HG02981 (cell line): Measurements from ENCODE around the gene CENPVL3.
"Not testable (repeated sequence)": the region's sequence is repeated elsewhere in the genome, so short reads cannot be mapped to it uniquely, and the experiment has no call there.

Experiments used
- ATAC-seq: cut with Tn5 transposase; IDR thresholded peaks from one replicate; pipeline ENCODE4 v1.9.1; 2021; ENCODE audit warnings: mild to moderate bottlenecking, moderate library complexity; ENCODE audit not compliant: unreplicated experiment

Gene CENPVL3

DNA sequence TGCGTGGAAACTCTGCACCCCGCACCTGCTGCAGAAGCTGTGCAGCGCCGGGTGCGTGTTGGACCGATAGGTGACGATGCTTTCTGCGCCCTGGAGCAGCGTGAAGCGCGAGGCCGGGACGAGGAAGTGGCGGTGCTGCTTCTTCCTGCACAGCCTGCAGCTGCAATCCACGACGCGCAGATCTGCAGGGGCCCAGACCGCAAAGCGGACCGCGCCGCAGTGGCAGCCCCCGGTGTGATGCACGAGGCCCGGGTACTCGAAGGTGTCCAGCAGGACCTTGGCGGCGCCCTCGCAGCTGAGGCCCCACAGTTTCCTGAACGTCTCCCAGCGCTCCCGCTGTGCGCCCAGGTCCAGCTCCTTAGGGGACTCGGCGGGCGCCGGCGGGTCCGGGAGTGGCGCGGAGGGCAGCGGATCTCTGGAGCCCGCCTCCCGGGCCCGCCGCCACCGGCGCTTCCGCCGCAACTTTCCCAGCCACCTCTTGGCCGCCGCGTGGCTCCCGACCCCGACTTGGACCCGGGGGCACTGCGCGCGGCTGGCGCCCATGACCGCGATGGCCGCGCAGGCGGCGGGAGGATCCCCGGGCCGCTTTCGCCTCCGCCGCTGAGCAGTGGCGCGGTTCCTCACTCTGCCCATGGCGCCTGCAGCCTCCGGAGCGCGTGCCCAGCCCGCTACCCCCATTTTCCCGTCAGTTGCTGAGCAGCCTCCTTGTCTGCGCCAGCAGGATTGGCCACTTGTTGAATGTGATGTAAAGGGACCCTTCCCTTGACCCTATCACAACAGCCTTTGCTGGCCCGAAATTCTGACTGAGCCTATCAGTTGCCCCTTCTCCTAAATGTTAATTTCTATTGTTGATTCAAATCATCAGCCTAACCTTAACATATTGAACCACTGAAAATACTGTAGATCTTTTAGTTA lies at the start of gene CENPVL3:
Gene CENPVL3, minus strand, starts transcription at position 672 of the 915 bp plus-strand sequence. Its CDS starts 39 bp downstream, at position 633.
- ATAC-seq = not testable (repeated sequence)

DNA sequence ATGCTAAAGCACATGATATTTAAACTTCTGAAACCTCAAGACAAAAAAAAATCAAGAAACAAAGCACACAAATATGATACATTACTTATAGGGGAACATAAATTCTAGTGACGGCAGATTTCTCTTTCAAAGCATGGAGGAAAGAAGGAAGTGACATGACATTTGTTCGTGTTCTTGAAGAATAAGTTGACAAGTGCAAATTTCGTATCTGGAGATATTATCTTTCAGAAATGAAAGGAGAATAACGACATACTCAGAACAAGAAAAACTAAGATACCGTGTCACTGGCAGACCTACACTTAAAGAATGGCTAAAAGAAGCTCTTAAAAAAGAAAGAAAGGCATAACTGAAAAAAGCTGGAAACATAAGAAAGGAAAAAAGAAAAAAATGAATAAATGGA lies 47.3 kb upstream of the CENPVL3 start:
- ATAC-seq = no peak

DNA sequence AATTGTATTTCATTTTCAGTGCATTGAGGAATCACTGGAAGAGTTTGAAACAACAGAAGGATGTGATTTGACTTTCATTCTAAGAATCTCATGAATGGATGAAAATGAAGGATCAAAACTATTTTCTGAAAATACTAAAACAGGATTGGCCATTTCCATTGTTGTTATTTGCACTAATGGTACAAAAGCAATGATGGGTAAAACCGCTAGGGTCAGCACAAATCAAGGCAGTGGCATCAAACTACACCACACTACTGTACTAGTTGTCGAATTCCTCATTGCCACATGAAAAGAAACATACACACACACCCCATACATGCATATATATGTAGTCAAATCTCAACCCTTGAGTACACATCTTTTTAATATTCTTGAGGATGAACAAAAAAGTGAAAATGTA lies 24.7 kb upstream of the CENPVL3 start:
- no peak for ATAC-seq

DNA sequence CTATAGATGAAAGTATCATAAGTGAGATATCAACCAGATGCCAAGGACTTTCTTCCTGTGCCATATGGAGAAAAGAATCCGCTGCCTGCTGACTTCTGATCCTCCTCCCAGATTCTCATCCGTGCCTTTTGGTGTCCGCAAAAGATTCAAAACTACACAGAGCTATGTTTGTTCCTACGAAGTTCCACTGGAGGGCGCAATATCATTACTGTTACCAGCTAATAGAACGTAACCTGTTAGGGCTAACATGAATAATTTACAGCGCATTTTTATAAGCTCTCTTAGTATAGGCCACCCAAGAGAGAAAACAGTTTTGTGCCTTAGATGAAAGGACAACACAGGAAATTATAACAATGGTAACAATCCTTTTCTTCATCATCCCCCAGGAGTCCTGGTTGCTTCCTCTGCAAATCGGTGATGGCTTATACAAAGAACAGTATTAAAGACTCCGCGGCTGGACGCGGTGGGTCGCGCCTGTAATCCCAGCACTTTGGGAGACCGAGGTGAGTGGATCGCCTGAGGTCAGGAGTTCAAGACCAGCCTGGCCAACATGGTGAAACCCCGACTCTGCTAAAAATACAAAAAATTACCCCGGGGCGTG lies 22.8 kb upstream of the CENPVL3 start:
- ATAC-seq = no peak

DNA sequence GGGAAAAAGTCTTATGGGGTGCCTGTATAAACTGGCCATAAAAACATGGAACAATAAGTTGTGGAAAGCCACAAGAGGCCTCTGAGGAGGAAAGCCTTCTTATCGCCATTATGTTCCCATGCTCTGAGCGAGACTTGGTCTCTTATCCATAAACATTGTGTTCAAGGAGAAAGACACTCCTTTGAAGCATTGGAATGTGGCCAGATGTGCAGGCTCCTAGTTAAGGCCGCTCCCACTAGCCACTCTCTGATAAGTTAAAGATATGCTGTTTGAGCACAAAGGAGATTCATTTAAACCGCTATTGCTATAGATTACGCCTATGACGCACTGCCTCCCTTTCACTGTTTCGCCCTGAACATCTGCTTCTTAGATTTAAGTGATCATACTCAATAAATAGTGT lies 17.8 kb upstream of the CENPVL3 start:
- not testable (repeated sequence) for ATAC-seq

DNA sequence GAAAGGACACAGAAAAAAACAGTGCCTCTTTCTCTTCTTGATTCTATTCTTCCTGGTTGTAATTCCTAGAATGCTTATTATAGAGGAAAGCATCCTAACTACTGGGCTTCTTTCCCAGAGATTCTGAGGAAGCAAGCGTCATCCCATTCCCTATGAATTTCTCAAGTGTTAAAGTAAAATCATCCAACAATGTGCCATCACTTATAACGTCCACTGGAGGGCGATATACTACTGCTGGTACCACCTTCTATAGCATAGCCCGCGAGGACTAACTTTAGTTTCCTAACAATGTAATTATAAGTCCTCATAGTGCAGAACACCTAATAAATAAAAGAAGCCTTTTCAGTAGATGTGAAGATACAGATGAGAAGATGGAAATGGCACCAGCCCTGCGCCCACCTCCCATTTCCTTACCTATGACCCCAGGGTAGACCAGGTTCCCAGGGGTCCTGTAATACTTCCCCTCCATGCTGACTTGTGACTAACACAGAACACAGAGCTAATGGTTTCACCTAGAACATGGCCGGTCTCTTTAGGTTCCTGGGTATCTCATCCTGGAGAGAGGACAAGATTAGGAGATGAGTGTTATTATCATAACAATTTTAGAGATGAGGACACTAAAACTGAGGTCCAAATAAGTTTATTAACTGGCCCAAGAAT lies 4.2 kb downstream of the CENPVL3 start:
- ATAC-seq = no peak

DNA sequence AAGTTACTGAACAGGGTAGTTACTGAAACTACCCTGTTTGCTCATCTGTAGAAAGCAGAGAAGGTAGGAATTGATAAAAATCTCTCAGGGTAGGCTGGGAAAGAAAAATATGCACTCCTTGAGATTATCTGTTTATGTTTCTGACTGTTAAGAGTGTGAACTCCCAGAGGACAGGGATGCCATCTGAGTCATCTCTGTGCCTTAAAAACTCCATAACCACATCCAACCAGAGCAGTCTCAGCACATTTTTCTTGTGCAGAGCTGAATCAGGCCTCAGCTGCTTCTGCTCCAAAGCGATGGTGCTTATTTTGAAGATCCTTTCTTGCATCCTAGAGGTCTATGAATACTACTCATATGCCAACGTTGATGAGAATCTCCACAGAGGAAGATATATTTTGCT lies 9.9 kb downstream of the CENPVL3 start:
- no peak for ATAC-seq

DNA sequence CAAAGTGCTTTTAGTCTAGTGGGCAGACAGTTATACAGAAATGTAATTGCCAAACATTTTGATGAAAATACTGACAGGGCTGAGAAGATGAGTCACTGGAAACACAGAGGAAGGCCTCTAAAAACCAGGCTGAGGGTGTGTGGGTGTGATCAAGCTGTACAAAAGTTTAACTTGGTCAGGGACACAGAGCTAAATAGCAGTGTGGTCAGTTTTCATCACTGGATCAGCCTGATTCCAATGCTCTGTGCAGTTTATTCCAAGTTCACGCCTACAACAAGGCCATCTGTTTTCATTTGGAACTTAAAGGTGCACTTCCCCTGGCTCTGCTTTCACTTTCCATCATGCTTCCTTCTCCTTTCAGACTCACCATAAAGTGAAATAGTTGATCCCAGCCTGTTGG lies 10.6 kb downstream of the CENPVL3 start:
- ATAC-seq = no peak

DNA sequence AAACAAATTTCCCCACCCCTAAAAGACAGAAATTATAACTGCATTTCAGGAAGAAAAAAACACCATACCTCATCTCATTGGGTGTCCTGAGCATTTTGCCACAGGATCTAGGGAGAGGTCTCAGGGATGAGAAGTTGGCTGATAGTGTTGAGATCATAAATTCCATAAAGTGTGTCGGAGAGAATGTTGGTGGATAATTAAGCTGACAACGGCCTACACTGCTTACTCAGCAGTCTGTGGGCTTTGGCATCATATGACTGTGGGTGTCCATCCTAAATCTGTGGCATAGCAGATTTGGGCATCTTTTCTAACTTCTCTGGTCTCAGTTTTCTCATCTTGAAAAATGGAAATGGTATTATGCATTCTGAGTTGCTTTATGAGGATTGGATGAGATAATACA lies 12.3 kb downstream of the CENPVL3 start:
- ATAC-seq = no peak

DNA sequence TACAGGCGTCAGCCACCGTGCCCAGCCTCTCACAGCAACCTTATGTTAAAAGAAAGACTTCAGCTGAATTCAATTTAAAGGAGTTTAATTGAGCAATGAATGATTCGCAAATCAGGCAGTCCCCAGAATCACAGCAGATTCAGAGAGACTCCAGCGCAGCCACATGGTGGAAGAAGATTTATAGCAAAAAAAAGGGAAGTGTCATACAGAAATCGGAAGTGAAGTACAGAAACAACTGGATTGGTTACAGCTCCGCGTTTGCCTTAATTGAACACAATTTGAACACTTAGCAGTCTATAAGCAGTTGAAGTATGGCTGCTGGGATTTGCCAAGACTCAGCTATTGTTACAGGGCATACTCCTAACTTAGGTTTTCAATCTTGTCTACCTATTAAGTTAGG lies 19.8 kb downstream of the CENPVL3 start:
- no peak for ATAC-seq

DNA sequence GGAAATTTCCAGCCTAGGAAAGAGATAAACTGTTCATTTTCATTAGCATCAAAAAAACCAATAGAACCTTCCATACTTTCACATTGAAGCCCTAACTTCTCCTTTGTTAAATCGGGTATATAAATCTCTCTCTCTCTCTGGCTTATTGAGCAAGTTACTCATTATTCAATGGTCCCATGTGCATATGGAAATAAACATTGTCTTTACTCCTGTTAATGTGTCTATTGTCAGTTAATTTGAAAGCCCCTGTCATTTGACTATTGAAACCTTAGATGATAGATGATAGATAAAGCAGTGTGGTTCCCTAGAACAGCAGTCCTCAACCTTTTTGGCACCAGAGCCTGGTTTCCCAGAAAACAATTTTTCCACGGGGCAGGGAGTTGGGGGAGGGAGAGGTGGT lies 46.8 kb downstream of the CENPVL3 start:
- ATAC-seq = no peak

DNA sequence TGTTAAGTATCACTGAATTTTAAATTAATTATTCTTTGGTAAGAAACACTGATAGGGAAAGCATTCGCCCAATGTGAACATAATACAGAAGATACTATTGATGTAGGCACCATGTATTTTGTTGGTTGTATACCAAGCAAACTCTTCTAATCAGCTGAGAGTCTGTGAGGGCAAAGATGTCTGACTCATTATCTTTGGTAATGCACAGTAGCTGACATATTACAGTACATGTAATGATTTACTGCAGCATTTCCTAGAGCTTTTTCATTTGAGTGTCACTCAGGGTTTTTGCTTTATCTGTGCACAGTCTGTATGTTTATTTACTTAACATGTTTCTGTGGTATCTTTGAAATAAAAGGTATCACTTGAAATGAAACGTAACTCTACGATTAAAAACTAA lies 49.2 kb downstream of the CENPVL3 start:
- no peak for ATAC-seq

DNA sequence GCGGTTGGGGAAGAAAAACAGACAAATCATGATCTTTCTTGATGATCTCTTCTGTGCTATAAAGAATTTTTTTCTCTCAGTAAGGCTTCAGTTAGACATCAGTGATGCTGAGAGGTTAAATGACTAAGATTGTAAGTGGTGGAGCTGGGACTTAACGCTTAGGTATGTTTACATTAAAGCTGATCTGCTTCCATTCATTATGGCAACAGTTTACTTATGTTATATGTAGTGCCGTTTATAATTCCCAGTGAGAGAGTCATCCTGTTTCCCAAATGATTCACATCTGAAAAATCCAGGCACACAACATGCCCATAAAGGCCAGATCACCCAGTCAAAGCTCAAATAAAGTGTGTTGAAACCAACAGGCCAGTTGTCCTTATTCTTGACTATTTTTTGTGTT lies 50.1 kb downstream of the CENPVL3 start:
- no peak for ATAC-seq
